ENCODE results near the gene NFATC3.

The NFATC3 gene

DNA sequence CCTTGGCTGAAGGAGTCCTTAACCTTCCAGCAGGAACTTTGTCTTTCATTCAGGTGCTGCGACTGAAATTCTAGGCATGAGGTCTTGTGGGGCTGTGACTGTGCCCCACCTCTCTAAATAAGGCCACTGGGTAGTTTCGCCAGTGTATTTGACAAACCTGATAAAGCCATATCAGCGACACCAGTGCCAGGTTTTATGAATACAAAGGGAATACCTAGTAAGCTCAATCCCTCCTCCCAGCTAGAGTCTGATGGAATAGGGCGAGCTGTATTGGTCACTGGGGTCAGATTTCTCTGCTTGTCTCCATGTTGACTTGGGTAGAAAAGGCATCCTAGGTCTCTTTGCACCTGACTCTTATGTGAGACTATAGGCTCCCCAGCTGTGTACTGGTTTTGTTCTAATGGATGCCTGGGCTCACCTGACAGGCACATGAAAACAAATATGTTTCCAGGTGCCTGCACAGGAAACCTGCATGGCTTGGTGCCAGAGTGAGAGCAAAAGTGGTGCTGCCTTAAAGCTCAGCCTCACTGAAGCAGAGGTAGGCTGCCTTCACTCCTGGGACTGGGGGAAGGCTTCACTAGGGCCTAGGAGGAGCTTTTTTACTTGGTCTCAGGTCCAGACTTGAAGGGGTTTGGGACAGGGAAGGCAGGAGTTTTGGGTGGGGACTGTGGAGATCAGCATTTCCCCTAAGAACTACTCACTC, 187.5 kb downstream of the NFATC3 start:
- no peak for DNase-seq (ENCODE audit: low read depth in 2 of 2)

DNA sequence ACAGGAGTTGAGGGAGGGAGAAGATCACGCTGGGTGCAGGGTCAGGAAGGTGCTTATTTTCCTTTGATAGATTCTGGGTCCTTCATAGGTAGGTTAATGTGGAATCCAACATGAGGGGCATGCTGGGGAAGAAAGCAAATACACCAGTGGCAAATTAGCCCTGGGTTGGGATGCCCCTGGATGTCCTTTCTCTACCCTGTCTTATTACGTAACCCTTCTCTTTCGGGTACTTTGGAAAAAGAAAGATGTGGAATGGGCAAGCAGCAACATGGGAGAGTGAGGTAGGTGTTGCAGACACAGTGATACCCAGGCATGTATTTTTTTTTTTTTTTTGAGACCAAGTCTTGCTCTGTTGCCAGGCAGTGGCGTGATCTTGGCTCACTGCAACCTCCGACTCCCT, 188.3 kb downstream of the NFATC3 start:
- DNase-seq (ENCODE audit: low read depth in 2 of 2): no peak

DNA sequence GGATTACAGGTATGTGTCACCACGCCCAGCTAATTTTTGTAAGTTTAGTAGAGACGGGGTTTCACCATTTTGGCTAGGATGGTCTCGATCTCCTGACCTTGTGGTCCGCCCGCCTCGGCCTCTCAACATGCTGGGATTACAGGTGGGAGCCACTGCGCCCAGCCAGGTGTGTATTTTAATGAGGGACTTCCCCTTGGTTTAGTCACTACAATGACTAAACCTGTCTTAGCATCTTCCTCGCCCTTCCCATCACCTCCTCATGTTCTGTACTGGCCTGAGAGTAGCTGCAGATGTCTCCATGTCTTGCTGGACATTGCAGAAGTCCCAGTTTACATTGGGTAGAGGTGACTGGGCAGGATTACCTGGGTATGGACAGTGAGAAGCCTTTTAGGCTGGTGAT, 188.7 kb downstream of the NFATC3 start:
- no peak for DNase-seq (ENCODE audit: low read depth in 2 of 2)

DNA sequence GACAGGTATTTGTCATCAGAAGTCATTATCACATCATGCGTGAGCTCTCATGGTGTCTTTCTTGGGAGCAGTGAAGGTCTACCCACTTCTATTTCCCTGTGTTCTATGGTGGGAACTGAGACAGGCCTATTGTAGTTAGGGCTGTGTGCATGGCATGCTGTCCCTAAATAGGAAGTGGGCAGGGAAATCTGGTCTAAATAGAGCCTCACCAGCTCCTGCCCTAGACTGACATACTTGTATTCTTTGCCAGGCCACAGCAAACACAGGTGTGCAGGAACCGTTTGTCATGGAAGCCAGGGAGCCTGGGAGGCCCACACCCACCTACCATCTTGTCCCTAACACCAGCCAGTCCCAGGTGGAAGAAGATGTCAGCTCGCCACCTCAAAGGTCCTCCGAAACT, 189.3 kb downstream of the NFATC3 start:
- DNase-seq (ENCODE audit: low read depth in 2 of 2): no peak

DNA sequence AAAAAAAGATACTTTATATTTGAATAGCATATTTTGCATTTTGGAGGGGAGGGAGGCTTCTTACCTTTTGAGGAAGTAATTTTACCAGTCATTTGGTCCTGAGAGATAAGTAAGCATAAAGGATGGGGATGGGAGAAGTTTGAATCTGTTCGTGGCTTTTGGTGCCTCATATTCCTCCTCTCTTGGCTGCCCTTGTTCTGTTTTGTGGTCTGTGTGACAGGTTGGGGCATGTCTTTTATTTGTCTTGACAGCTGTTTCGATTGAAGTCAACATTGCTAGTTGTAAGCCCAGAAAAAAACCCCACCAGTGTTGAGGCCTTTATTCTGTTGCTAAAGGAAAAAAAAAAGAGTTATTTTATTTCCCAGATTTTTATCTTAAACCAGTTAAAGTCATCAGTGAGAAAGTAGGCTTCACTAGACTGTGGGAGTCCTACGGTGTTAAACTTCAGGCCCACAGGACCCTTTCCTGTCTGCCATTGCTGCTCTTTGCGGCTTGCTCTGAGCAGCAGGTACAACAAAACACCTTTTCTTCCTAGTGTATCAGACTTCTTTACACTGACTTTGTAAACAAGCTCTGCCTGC, 190.5 kb downstream of the NFATC3 start:
- no peak for DNase-seq (ENCODE audit: low read depth in 2 of 2)

DNA sequence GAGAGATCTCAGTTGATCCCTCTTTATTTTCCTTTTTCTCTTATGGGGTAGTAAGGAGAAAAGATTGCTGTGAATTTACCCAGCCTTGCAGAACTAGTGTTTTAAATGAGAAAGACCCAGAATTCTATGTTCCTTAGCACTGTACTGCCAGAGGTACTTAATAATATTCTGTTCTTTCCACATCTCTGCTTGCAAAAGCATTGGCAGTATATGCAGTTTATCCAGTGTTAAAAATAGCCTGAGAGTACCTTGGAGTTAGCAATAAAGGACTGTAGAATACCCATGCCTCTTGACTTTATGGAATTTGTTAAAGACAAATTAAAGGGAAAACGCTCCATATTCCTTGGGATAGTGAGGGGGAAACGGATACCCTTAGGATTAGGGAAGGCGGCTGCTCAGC, 191.1 kb downstream of the NFATC3 start:
- DNase-seq (ENCODE audit: low read depth in 2 of 2): no peak

All from stimulated activated CD8-positive, alpha-beta memory T cell treated with anti-CD3 and anti-CD28 coated beads, Interleukin-7, amount 100 ng/mL, for 4 hours (primary cell).